ENCODE data around the gene RNLS. TPM values are rescaled to one million over a fixed set of nuclear protein-coding genes. Genes with fewer than 3 reads are reported as not detected.

RNLS gene
- total RNA-seq, 1 experiment from 2014 or later: not detected

- Histone ChIP-seq H3K79me2 (ENCODE audit: insufficient read depth, low read length) (no peaks in the 10 kb centered on the region), H3K4me3 (replicated peaks in 1 of 2; ENCODE audit: low read depth in 1 of 2, low read length in 2 of 2) (no peak overlapping the region), H3K9me3 (ENCODE audit: control insufficient read depth in 1 of 2, insufficient read depth in 1 of 2, low read depth in 1 of 2, low read length in 2 of 2) (no peaks in the 10 kb centered on the region), H3K27me3 (ENCODE audit: insufficient read depth, low read length) (no peaks in the 10 kb centered on the region), H3K27ac (ENCODE audit: low read depth, low read length) (no peak overlapping the region), H3K4me1 (ENCODE audit: control insufficient read depth in 1 of 2, insufficient read depth in 2 of 2, low read length in 2 of 2) (no peaks in the 10 kb centered on the region), H2AFZ (ENCODE audit: low read depth, low read length, poor library complexity, severe bottlenecking) (no peak overlapping the region), H3K4me2 (ENCODE audit: low read length) (no peak overlapping the region), H3K9me2 (ENCODE audit: insufficient read depth) (no peaks in the 10 kb centered on the region), H4K20me1 (ENCODE audit: insufficient read depth) (no peaks in the 10 kb centered on the region), H3K36me3 (ENCODE audit: control insufficient read depth in 1 of 2, insufficient read depth in 2 of 2, low read length in 2 of 2) (no peaks in the 10 kb centered on the region), H3K9ac (ENCODE audit: low read length) (no peak overlapping the region)
- ATAC-seq (no peak), DNase-seq (ENCODE audit: low read depth, low spot score) (no peak)
- intact Hi-C loops (cut with micrococcal nuclease): no loop called here
- no TSS peak for BruUV-seq (replicated peaks)
- POLR2A ChIA-PET: no interaction called here
- TF ChIP-seq FOSL1 (IDR thresholded peaks at IDR 0.05; ENCODE audit: low read depth) (no peak), SIN3A (IDR thresholded peaks at IDR 0.05; ENCODE audit: low read depth) (no peak), POLR2AphosphoS5 (IDR thresholded peaks at IDR 0.05; ENCODE audit: low read depth, low read length) (no peak), CTCF (IDR thresholded peaks at IDR 0.05 in 2 of 3, conservative IDR thresholded peaks at IDR 0.05 in 1 of 3; ENCODE audit: borderline replicate concordance in 1 of 3, insufficient read depth in 1 of 3, low read depth in 2 of 3, low read length in 2 of 3) (no peak), TCF7L2 (IDR thresholded peaks at IDR 0.05; ENCODE audit: borderline replicate concordance, extremely low read depth, insufficient read depth, insufficient read length) (no peak), SP1 (IDR thresholded peaks at IDR 0.05; ENCODE audit: low read depth) (no peak), SRF (IDR thresholded peaks at IDR 0.05; ENCODE audit: low read depth) (no peak), MAX (IDR thresholded peaks at IDR 0.05) (no peak), CBX3 (IDR thresholded peaks at IDR 0.05; ENCODE audit: low read depth) (no peak), EZH2 (IDR thresholded peaks at IDR 0.05) (no peak), ZNF274 (IDR thresholded peaks at IDR 0.05; ENCODE audit: low read depth, low read length) (no peak), CEBPB (IDR thresholded peaks at IDR 0.05; ENCODE audit: low read depth) (no peak)
- CTCF ChIA-PET: interaction anchor here (0.5 to 1.2 kb wide), 2 partner anchors 17 to 193 kb away, joined by 4 to 6 read pairs; no protein-coding TSS in a partner anchor
- RAD21 ChIA-PET (ENCODE audit: low non-redundant PET in 1 of 2, low total read pairs in 2 of 2, uncharacterized antibody in 2 of 2, unreplicated experiment in 2 of 2): no interaction called here
Observed at GRCh38 chr10:88372881-88373592, 210.1 kb downstream of the RNLS start.

Measured in HCT116 (cell line).